ENCODE results near the gene FUT4. TPM values are rescaled to one million over a fixed set of nuclear protein-coding genes. Genes with fewer than 3 reads are reported as not detected.
"Not testable (repeated sequence)": the region's sequence is repeated elsewhere in the genome, so short reads cannot be mapped to it uniquely, and the experiment has no call there.

Gene FUT4, protein sequence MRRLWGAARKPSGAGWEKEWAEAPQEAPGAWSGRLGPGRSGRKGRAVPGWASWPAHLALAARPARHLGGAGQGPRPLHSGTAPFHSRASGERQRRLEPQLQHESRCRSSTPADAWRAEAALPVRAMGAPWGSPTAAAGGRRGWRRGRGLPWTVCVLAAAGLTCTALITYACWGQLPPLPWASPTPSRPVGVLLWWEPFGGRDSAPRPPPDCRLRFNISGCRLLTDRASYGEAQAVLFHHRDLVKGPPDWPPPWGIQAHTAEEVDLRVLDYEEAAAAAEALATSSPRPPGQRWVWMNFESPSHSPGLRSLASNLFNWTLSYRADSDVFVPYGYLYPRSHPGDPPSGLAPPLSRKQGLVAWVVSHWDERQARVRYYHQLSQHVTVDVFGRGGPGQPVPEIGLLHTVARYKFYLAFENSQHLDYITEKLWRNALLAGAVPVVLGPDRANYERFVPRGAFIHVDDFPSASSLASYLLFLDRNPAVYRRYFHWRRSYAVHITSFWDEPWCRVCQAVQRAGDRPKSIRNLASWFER
- total RNA-seq: 1 to 10 TPM; 3.3 to 3.4 TPM

GRCh38 chr11:94543695-94544645 lies at the start of gene FUT4:
TSS of gene FUT4 (plus strand) at chr11:94543921. CDS start at chr11:94544134, 213 bp downstream.
- H3K4me1 ChIP-seq: peaks cover 0 to 44% of the 10 kb centered on the region in 2 donors
- DNase-seq (ENCODE audit: low spot score): peak; percentile 85
- TF ChIP-seq, protein P1, sequence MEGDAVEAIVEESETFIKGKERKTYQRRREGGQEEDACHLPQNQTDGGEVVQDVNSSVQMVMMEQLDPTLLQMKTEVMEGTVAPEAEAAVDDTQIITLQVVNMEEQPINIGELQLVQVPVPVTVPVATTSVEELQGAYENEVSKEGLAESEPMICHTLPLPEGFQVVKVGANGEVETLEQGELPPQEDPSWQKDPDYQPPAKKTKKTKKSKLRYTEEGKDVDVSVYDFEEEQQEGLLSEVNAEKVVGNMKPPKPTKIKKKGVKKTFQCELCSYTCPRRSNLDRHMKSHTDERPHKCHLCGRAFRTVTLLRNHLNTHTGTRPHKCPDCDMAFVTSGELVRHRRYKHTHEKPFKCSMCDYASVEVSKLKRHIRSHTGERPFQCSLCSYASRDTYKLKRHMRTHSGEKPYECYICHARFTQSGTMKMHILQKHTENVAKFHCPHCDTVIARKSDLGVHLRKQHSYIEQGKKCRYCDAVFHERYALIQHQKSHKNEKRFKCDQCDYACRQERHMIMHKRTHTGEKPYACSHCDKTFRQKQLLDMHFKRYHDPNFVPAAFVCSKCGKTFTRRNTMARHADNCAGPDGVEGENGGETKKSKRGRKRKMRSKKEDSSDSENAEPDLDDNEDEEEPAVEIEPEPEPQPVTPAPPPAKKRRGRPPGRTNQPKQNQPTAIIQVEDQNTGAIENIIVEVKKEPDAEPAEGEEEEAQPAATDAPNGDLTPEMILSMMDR (IDR thresholded peaks at IDR 0.05): no peak
- peak within 1 kb of the TSS; percentile 90 to 96 for H3K27ac ChIP-seq
- no peaks in the 10 kb centered on the region for H3K27me3 ChIP-seq
- no peaks in the 10 kb centered on the region for H3K9me3 ChIP-seq
- peak within 1 kb of the TSS; percentile 59 to 69 for H3K4me3 ChIP-seq
- H3K36me3 ChIP-seq: no peaks in the 10 kb centered on the region

- peaks cover 30% of the 10 kb centered on the region for H3K36me3 ChIP-seq
- TF ChIP-seq, protein P1 (IDR thresholded peaks at IDR 0.05): no peak
- H3K4me1 ChIP-seq: peaks cover 0 to 17% of the 10 kb centered on the region in 2 donors
- no peak for DNase-seq (ENCODE audit: low spot score)
- peak overlapping the region; percentile 68 to 81 for H3K27ac ChIP-seq
- no peaks in the 10 kb centered on the region for H3K9me3 ChIP-seq
- no peaks in the 10 kb centered on the region for H3K27me3 ChIP-seq
- H3K4me3 ChIP-seq: peak overlapping the region; percentile 77
Measured at GRCh38 chr11:94494126-94494680, 49.5 kb upstream of the FUT4 start.

- Histone ChIP-seq H3K9me3 (no peaks in the 10 kb centered on the region), H3K4me3 (no peak overlapping the region), H3K27me3 (no peaks in the 10 kb centered on the region), H3K27ac (no peak overlapping the region), H3K36me3 (peaks cover 46% of the 10 kb centered on the region), H3K4me1 (no peaks in the 10 kb centered on the region)
- no peak for DNase-seq (ENCODE audit: low spot score)
- TF ChIP-seq, protein P1 (IDR thresholded peaks at IDR 0.05): no peak
Measured at GRCh38 chr11:94500181-94500580, 43.5 kb upstream of the FUT4 start.

DNA sequence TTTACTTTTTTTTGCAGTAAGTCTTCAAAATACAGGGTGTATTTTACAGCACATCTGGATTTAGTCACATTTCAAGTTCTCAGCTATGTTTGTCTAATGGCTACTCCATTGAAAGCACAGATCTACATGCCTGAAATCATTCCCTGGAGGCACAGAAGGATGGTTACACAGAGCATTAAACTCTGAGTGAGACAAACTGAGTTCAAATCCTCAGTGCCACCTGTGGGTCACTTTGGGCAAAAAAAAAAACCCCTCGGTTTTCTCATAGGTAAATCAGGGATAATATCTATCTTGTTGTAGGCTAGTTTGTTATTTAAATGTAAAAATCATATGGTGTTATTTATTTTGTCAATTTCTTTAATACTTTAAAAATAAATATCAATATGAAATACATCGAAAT lies 42.2 kb upstream of the FUT4 start:
- H3K9me3 ChIP-seq: no peaks in the 10 kb centered on the region
- H3K27me3 ChIP-seq: no peaks in the 10 kb centered on the region
- H3K4me3 ChIP-seq: no peak overlapping the region
- H3K36me3 ChIP-seq: peaks cover 46% of the 10 kb centered on the region
- no peak overlapping the region for H3K27ac ChIP-seq
- H3K4me1 ChIP-seq: no peaks in the 10 kb centered on the region
- DNase-seq (ENCODE audit: low spot score): no peak
- TF ChIP-seq, protein P1 (IDR thresholded peaks at IDR 0.05): no peak

DNA sequence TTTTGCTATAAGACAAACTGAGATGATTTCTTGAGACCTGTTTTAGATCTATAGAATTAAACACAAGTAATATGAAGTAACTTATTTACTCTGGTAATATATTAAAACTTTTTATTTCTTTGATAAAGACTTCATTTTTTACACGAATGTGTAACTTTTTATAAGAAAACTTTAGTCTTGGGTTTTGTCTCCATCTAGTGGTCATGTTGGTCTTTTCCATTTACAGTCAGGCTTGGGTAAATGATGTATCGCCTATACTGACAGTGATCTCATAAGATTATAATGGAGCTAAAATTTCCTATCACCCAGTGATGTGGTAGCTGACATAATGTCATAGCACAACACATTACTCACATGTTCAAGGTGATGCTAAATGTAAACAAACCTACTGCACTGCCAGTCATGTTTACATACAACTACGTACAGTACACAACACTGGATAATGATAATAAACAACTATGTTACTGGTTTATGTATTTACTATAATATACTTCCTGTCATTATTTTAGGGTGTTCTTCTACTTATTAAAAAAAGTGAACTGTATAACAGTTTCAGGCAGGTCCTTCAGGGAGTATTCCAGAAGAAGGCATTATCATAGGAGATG lies 38.9 kb upstream of the FUT4 start:
- H3K4me1 ChIP-seq: no peaks in the 10 kb centered on the region
- no peaks in the 10 kb centered on the region for H3K9me3 ChIP-seq
- no peak for DNase-seq (ENCODE audit: low spot score)
- no peaks in the 10 kb centered on the region for H3K27me3 ChIP-seq
- no peak overlapping the region for H3K4me3 ChIP-seq
- no peak overlapping the region for H3K27ac ChIP-seq
- TF ChIP-seq, protein P1 (IDR thresholded peaks at IDR 0.05): peak; percentile 61 to 72
- peaks cover 18% of the 10 kb centered on the region for H3K36me3 ChIP-seq

GRCh38 chr11:94506513-94506912 lies 37.2 kb upstream of the FUT4 start:
- not testable (repeated sequence) for DNase-seq (ENCODE audit: low spot score)

More at GRCh38 chr11:94506513-94506912, 37.2 kb upstream of the FUT4 start:
- not testable (repeated sequence) for H3K4me3 ChIP-seq, H3K27me3 ChIP-seq, H3K4me1 ChIP-seq, H3K27ac ChIP-seq, H3K36me3 ChIP-seq, H3K9me3 ChIP-seq
